ENCODE data around the gene KRT8.
"Not testable (repeated sequence)": the region's sequence is repeated elsewhere in the genome, so short reads cannot be mapped to it uniquely, and the experiment has no call there.

Gene KRT8

GRCh38 chr12:52860102-52860823, 44.6 kb downstream of the KRT8 start:
- no peak overlapping the region for H3K27ac ChIP-seq
- TF ChIP-seq CTCF (IDR thresholded peaks at IDR 0.05), result no peak
- DNase-seq (ENCODE audit: low spot score), result no peak
- no peak overlapping the region for H3K4me3 ChIP-seq

GRCh38 chr12:52857500-52857899, 47.4 kb downstream of the KRT8 start:
- TF ChIP-seq CTCF (IDR thresholded peaks at IDR 0.05), result no peak
- DNase-seq (ENCODE audit: low spot score), result no peak
- H3K4me3 ChIP-seq, result no peak overlapping the region
- no peak overlapping the region for H3K27ac ChIP-seq

- no peak for TF ChIP-seq CTCF (IDR thresholded peaks at IDR 0.05)
- DNase-seq (ENCODE audit: low spot score), result no peak
Observed at GRCh38 chr12:52856787-52857186, 48.1 kb downstream of the KRT8 start.

GRCh38 chr12:52856077-52856476, 48.8 kb downstream of the KRT8 start:
- not testable (repeated sequence) for H3K27ac ChIP-seq; H3K4me3 ChIP-seq; DNase-seq (ENCODE audit: low spot score)

More at GRCh38 chr12:52856787-52857186, 48.1 kb downstream of the KRT8 start:
- Histone ChIP-seq H3K4me3 (no peak overlapping the region), H3K27ac (no peak overlapping the region)

GRCh38 chr12:52851787-52852186, 53.1 kb downstream of the KRT8 start:
- no peak overlapping the region for H3K4me3 ChIP-seq
- no peak for TF ChIP-seq CTCF (IDR thresholded peaks at IDR 0.05)
- H3K27ac ChIP-seq, result no peak overlapping the region
- no peak for DNase-seq (ENCODE audit: low spot score)

GRCh38 chr12:52850681-52851080, 54.2 kb downstream of the KRT8 start:
- no peak for DNase-seq (ENCODE audit: low spot score)
- H3K27ac ChIP-seq, result no peak overlapping the region
- no peak for TF ChIP-seq CTCF (IDR thresholded peaks at IDR 0.05)
- H3K4me3 ChIP-seq, result no peak overlapping the region

GRCh38 chr12:52849511-52849910, 55.4 kb downstream of the KRT8 start:
- no peak overlapping the region for H3K27ac ChIP-seq
- TF ChIP-seq CTCF (IDR thresholded peaks at IDR 0.05), result no peak
- DNase-seq (ENCODE audit: low spot score), result no peak
- no peak overlapping the region for H3K4me3 ChIP-seq

Data from coronary artery (tissue), 2 donors.